ENCODE measurements around the gene DGKB. TPM values are rescaled to one million over a fixed set of nuclear protein-coding genes. Genes with fewer than 3 reads are reported as not detected.

DGKB gene
- total RNA-seq, 2 donors from 2014 or later: 0.52 TPM; not detected in 1

DNA sequence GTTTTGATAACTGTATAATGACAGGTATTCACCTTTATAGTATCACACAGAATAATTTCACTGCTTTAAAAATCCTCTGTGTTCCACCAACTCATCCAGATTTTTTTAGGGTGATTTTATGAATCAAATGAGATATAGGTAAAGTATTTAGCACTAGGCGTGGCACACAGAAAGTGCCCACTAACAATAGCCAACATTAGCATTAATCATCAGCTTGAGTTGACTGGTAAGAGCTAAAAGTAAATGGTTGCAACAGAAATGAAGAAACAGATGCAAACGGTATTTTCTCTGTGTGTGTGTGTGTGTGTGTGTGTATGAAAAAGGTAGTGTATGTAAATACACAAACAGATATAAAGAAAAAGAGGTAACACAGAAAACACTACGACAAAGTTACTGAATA lies 534.3 kb downstream of the DGKB start:
- ATAC-seq (no peak), DNase-seq (no peak)
- Histone ChIP-seq H3K36me3 (replicated peaks in 1 of 2; ENCODE audit: insufficient read depth in 1 of 2, low read depth in 2 of 2) (no peaks in the 10 kb centered on the region), H3K4me3 (no peak overlapping the region), H3K27ac (no peak overlapping the region), H3K4me1 (no peaks in the 10 kb centered on the region), H3K9me3 (no peaks in the 10 kb centered on the region), H3K27me3 (no peaks in the 10 kb centered on the region)
- 58 to 67% methylated on average over 3 of the region's 3 CpGs for WGBS, 2 donors
- TF ChIP-seq POLR2A (IDR thresholded peaks at IDR 0.05): no peak
- TF ChIP-seq, protein P1, sequence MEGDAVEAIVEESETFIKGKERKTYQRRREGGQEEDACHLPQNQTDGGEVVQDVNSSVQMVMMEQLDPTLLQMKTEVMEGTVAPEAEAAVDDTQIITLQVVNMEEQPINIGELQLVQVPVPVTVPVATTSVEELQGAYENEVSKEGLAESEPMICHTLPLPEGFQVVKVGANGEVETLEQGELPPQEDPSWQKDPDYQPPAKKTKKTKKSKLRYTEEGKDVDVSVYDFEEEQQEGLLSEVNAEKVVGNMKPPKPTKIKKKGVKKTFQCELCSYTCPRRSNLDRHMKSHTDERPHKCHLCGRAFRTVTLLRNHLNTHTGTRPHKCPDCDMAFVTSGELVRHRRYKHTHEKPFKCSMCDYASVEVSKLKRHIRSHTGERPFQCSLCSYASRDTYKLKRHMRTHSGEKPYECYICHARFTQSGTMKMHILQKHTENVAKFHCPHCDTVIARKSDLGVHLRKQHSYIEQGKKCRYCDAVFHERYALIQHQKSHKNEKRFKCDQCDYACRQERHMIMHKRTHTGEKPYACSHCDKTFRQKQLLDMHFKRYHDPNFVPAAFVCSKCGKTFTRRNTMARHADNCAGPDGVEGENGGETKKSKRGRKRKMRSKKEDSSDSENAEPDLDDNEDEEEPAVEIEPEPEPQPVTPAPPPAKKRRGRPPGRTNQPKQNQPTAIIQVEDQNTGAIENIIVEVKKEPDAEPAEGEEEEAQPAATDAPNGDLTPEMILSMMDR (IDR thresholded peaks at IDR 0.05): no peak
- intact Hi-C loops (cut with DNase I): no loop called here

DNA sequence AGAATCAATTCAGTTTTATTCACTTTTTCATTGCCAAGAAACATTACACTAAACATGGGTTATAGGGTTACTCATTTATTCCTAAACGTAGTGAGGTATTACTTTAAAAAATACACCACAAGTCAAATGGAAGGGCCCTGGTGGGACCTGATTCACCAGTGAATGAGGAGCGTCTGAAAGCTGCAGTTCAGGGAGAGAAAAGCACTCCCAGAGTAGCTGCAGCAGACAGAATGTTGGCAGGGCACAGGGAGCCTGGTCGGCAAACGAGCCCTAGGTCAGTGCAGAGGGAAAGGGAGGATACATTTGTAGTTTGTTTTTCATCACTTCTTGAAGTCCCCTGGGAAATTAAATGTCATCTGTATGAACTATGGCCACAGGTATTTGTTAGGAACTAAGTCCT lies 551.4 kb downstream of the DGKB start:
- H3K27me3 ChIP-seq: no peaks in the 10 kb centered on the region
- ATAC-seq: no peak
- no peak overlapping the region for H3K27ac ChIP-seq
- H3K4me3 ChIP-seq: no peak overlapping the region
- no peaks in the 10 kb centered on the region for H3K4me1 ChIP-seq
- no peaks in the 10 kb centered on the region for H3K9me3 ChIP-seq
- WGBS, 2 donors: 19 to 35% methylated on average over 4 of the region's 4 CpGs
- no peaks in the 10 kb centered on the region for H3K36me3 ChIP-seq (replicated peaks in 1 of 2; ENCODE audit: insufficient read depth in 1 of 2, low read depth in 2 of 2)
- intact Hi-C loops (cut with DNase I): no loop called here
- TF ChIP-seq, protein P1 (IDR thresholded peaks at IDR 0.05): no peak
- DNase-seq: no peak

DNA sequence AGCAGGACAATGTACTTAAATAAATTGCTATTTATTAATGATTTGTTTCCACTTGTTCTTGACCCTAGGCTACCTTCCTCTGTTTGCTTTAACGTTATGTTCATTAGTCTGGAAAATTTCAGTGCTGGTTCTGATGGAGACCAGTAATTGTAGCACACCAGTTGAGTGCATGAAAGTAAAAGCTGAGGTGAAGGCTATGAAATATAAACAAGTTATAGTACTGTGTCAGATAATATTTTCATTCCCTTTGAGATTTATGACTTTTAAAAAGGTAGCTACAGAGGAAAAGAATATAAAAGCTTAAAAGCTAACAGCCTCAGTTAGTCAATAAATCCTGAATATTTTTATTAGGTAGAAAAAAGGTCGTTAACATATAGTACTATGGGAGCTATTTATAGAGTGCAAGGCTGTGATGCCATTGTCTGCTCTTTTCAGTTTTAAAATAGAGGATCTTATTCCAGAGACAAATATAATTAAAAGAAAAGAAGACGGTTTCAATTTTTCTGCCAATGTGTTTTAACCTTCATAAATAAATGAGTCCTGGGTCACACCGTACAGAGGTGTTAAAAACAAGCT lies 561.3 kb downstream of the DGKB start:
- Histone ChIP-seq H3K4me3 (no peak overlapping the region), H3K27me3 (no peaks in the 10 kb centered on the region), H3K36me3 (replicated peaks in 1 of 2; ENCODE audit: insufficient read depth in 1 of 2, low read depth in 2 of 2) (no peaks in the 10 kb centered on the region), H3K4me1 (no peaks in the 10 kb centered on the region), H3K27ac (no peak overlapping the region), H3K9me3 (no peaks in the 10 kb centered on the region)
- WGBS, 2 donors: 54 to 62% methylated on average over 4 of the region's 4 CpGs
- intact Hi-C loops (cut with DNase I): no loop called here
- no peak for ATAC-seq
- DNase-seq: no peak
- no peak for TF ChIP-seq POLR2A (IDR thresholded peaks at IDR 0.05)
- TF ChIP-seq, protein P1 (IDR thresholded peaks at IDR 0.05): no peak

DNA sequence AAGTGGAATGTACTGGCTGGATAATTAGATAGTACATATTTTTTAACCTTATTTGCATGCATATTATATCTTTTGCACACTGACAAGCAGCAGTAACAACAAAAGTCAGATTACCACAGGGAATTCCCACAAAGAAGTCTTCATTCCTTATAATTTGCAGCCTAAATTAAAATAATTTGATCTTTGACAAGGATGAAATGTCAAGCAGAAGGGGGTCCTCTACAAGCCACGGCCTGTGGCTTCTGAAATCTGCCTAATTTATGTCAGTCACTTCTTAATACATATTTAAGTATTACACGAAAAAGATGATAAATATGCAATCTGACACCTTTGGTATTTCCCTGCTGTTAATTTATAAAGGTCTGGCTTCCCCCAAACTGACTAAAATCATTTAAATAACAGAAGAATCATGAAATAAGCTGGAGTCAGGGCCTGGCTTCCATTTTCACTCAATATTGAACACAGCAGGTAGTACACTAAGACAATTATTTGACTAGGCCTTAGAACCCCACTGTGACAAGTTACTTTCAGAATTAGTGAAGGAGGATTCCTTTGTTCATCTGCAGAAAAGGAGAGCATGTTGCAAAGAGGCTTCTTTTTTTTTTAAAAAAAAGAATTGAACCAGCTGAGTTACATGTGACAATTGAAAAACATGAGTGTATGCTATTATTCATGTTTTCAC lies 562.0 kb downstream of the DGKB start:
- no peak for TF ChIP-seq POLR2A (IDR thresholded peaks at IDR 0.05)
- TF ChIP-seq, protein P1 (IDR thresholded peaks at IDR 0.05): no peak
- Histone ChIP-seq H3K4me1 (no peaks in the 10 kb centered on the region), H3K27ac (no peak overlapping the region), H3K36me3 (replicated peaks in 1 of 2; ENCODE audit: insufficient read depth in 1 of 2, low read depth in 2 of 2) (no peaks in the 10 kb centered on the region), H3K27me3 (no peaks in the 10 kb centered on the region), H3K9me3 (no peaks in the 10 kb centered on the region), H3K4me3 (no peak overlapping the region)
- 42 to 55% methylated on average over 2 of the region's 2 CpGs for WGBS, 2 donors
- no peak for DNase-seq
- intact Hi-C loops (cut with DNase I): no loop called here
- ATAC-seq: no peak

DNA sequence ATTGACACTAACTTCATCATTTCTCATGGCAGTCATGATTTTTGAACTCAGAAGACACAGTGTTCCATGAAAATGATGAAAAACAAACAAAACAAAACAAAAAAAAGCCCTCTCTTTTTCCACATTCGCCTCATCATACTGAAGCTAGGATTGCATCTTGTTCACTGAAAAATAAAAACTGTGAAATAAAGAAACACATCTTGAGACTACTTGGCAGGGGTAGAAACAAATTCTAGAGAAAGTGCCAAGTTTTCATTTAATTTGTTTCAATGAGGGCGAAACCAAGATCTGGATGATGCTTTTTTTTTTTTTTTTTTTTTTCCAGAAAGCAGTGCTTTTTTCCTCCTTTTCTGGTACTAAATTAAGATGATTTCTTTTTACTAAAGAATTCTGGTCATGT lies 562.7 kb downstream of the DGKB start:
- TF ChIP-seq, protein P1 (IDR thresholded peaks at IDR 0.05): no peak
- no peak for TF ChIP-seq POLR2A (IDR thresholded peaks at IDR 0.05)
- 88 to 97% methylated on average over 2 of the region's 2 CpGs for WGBS, 2 donors
- no peak for ATAC-seq

More for the DNA sequence above, 562.7 kb downstream of the DGKB start:
- DNase-seq: no peak
- no peak overlapping the region for H3K4me3 ChIP-seq
- no peaks in the 10 kb centered on the region for H3K27me3 ChIP-seq
- H3K4me1 ChIP-seq: no peaks in the 10 kb centered on the region
- no peak overlapping the region for H3K27ac ChIP-seq
- H3K36me3 ChIP-seq (replicated peaks in 1 of 2; ENCODE audit: insufficient read depth in 1 of 2, low read depth in 2 of 2): no peaks in the 10 kb centered on the region
- no peaks in the 10 kb centered on the region for H3K9me3 ChIP-seq
- intact Hi-C loops (cut with DNase I): no loop called here

All from body of pancreas (tissue), 4 donors.